ENCODE measurements around the gene HSPG2. TPM values are rescaled to one million over a fixed set of nuclear protein-coding genes. Genes with fewer than 3 reads are reported as not detected.

HSPG2 gene
- total and polyA plus RNA-seq, 10 of the 15 experiments (the other 5 are each of a cell fraction or from before 2014, with no cell fraction given) = 0.30 to 3.4 (median 0.73) TPM; not detected in 2

GRCh38 chr1:21782868-21783678 is 154.0 kb downstream of the HSPG2 start, which contains the start of gene USP48 (continued):
- TF ChIP-seq CEBPZ (IDR thresholded peaks at IDR 0.05; ENCODE audit: low read depth, low read length) (no peak), E2F8 (IDR thresholded peaks at IDR 0.05; ENCODE audit: low read depth, partially characterized antibody) (peak; percentile 44), BRCA1 (IDR thresholded peaks at IDR 0.05; ENCODE audit: low read depth, low read length) (no peak), WRNIP1 (IDR thresholded peaks at IDR 0.05; ENCODE audit: borderline replicate concordance, low read depth, low read length) (peak; percentile 84; the same call in 1 of the 2 replicates), ZNF592 (IDR thresholded peaks at IDR 0.05) (0 out of 2 replicates have a peak, but pooled peaks have one; percentile 16), NR2F1 (conservative IDR thresholded peaks at IDR 0.05) (peak; percentile 24; the same call in 1 of the 2 replicates), CEBPB (IDR thresholded peaks at IDR 0.05; ENCODE audit: borderline replicate concordance in 1 of 2, low read depth in 2 of 2, low read length in 2 of 2) (no peak), ZNF274 (IDR thresholded peaks at IDR 0.05; ENCODE audit: insufficient read depth, insufficient read length) (no peak), POU2F2 (IDR thresholded peaks at IDR 0.05; ENCODE audit: borderline replicate concordance, low read depth, low read length) (peak; percentile 69), BCL3 (IDR thresholded peaks at IDR 0.05; ENCODE audit: borderline replicate concordance, insufficient read depth, low read depth, low read length, poor library complexity, severe bottlenecking) (no peak), SRF (IDR thresholded peaks at IDR 0.05; ENCODE audit: low read depth in 2 of 2, low read length in 2 of 2) (no peak; a peak in 1 of 4 replicates), MYC (IDR thresholded peaks at IDR 0.05; ENCODE audit: insufficient read depth, insufficient read length, insufficient replicate concordance, low read length, severe bottlenecking) (peak; percentile 41), CREB1 (IDR thresholded peaks at IDR 0.05; ENCODE audit: low read depth) (peak; percentile 91), KLF5 (IDR thresholded peaks at IDR 0.05; ENCODE audit: partially characterized antibody) (peak; percentile 79), NFIC (IDR thresholded peaks at IDR 0.05; ENCODE audit: low read depth, low read length) (no peak), PAX5 (IDR thresholded peaks at IDR 0.05; ENCODE audit: borderline replicate concordance, low read depth, low read length) (peak; percentile 22; the same call in 1 of the 2 replicates)

All from GM12878 (cell line).